ENCODE data around the gene NEU3.

NEU3 gene, protein sequence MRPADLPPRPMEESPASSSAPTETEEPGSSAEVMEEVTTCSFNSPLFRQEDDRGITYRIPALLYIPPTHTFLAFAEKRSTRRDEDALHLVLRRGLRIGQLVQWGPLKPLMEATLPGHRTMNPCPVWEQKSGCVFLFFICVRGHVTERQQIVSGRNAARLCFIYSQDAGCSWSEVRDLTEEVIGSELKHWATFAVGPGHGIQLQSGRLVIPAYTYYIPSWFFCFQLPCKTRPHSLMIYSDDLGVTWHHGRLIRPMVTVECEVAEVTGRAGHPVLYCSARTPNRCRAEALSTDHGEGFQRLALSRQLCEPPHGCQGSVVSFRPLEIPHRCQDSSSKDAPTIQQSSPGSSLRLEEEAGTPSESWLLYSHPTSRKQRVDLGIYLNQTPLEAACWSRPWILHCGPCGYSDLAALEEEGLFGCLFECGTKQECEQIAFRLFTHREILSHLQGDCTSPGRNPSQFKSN

DNA sequence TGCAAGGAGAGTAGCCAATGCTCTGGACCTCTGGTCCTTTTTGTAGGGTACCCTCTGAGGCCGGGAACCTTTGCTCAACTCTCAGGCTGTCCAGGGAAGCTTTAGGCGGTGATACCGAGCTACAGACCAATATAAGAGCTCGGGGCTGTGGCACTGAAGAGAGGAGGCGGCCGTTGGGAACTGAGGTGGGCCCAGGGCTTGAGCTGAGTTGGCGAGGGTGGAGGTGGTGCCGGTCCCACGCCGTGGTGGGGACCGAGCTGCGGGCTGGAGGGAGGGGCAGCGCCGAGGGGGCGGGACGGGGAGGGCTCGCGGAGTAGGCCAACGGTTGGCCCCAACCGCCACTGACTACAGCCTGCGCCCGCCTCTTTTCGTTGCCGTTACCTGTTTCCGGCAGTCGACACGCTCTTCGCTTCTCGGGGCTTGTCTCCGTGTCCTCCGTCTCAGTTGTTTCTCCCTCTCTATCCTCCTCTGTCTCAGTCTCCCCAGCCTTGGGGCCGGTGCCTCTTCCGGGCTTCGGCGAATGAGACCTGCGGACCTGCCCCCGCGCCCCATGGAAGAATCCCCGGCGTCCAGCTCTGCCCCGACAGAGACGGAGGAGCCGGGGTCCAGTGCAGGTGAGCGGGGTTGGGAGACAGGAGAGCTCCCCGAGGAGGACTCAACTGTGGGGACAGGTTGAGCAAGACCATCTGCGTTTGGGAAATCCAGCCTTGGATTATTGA lies at the start of gene NEU3:
TSS of gene NEU3 (plus strand) at position 393 of the 719 bp plus-strand sequence. CDS start at position 521, 128 bp downstream.
- TF ChIP-seq, protein P1, sequence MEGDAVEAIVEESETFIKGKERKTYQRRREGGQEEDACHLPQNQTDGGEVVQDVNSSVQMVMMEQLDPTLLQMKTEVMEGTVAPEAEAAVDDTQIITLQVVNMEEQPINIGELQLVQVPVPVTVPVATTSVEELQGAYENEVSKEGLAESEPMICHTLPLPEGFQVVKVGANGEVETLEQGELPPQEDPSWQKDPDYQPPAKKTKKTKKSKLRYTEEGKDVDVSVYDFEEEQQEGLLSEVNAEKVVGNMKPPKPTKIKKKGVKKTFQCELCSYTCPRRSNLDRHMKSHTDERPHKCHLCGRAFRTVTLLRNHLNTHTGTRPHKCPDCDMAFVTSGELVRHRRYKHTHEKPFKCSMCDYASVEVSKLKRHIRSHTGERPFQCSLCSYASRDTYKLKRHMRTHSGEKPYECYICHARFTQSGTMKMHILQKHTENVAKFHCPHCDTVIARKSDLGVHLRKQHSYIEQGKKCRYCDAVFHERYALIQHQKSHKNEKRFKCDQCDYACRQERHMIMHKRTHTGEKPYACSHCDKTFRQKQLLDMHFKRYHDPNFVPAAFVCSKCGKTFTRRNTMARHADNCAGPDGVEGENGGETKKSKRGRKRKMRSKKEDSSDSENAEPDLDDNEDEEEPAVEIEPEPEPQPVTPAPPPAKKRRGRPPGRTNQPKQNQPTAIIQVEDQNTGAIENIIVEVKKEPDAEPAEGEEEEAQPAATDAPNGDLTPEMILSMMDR (IDR thresholded peaks at IDR 0.05; ENCODE audit: low read depth, low read length): no peak
- DNase-seq (ENCODE audit: extremely low read depth, low read depth): peak; percentile 27

DNA sequence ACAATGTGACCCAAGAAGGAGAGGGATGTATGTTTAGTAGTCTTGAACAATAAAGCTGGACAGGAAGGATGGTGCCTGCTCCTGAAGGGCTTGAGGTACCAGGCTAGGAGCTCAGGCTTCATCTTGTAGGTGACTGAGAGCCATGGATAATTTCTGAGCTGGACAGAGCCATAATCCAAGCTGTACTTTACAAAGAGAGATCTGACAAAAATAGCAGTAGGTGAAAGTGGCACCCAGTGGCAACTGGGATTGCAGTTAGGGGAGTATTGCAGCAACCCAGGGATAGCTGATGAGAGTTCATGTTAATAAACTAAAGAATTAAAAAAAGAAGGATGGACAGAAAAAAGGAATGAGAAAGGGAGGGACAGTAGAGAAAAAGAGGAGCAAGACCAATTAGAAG lies 47.2 kb upstream of the NEU3 start:
- no peak for DNase-seq (ENCODE audit: extremely low read depth, low read depth)
- TF ChIP-seq, protein P1 (IDR thresholded peaks at IDR 0.05; ENCODE audit: low read depth, low read length): no peak

DNA sequence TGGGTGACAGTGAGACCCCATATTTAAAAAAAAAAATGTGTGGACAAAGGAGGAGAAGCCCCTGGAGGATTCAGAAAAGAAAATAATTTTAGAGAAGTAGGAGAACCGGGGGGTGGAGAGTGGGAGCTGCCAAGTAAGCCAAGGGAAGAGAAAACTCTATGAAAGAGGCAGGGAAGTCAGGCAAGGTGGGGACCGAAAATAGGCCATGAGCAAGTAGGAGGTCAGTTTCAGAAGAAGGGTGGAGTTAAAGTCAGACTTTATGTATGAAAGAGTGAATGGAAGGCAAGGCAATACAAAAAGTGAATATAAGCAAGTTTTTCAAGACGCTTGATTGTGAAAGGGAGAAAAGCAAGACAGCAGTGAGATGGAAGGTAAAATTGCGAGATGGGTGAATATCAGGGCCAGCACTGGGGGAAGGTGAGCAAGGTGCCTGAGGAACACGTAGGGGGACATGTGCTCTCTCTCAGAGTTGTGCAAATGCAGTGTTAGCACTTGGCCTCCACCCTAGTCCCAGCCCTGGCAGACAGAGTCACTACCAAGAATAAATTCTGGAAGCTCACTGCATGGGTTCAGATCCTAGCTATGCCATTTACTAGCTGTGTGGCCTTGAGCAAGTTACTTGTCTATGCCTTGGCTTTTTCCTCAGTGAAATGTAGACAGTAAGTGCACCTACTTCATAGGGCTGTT lies 46.5 kb upstream of the NEU3 start:
- TF ChIP-seq, protein P1 (IDR thresholded peaks at IDR 0.05; ENCODE audit: low read depth, low read length): no peak
- DNase-seq (ENCODE audit: extremely low read depth, low read depth): no peak

DNA sequence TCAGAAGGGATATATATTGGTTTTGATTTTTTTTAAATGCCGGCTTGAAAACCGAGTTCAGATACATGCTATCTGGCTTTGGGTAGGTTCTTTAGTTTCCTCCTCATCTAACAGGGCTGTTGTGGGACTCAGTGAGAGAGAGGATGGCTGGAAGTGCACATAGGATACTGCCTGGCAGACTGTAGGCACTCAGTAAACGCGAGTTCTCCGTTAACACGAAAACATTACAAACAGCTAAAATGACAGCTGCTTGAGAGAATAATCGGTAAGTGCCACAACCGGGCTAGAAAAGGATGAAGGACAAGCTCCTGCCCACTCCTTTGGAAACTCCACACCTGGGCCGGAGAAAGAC lies 40.2 kb upstream of the NEU3 start:
- TF ChIP-seq, protein P1 (IDR thresholded peaks at IDR 0.05; ENCODE audit: low read depth, low read length): no peak
- DNase-seq (ENCODE audit: extremely low read depth, low read depth): no peak

DNA sequence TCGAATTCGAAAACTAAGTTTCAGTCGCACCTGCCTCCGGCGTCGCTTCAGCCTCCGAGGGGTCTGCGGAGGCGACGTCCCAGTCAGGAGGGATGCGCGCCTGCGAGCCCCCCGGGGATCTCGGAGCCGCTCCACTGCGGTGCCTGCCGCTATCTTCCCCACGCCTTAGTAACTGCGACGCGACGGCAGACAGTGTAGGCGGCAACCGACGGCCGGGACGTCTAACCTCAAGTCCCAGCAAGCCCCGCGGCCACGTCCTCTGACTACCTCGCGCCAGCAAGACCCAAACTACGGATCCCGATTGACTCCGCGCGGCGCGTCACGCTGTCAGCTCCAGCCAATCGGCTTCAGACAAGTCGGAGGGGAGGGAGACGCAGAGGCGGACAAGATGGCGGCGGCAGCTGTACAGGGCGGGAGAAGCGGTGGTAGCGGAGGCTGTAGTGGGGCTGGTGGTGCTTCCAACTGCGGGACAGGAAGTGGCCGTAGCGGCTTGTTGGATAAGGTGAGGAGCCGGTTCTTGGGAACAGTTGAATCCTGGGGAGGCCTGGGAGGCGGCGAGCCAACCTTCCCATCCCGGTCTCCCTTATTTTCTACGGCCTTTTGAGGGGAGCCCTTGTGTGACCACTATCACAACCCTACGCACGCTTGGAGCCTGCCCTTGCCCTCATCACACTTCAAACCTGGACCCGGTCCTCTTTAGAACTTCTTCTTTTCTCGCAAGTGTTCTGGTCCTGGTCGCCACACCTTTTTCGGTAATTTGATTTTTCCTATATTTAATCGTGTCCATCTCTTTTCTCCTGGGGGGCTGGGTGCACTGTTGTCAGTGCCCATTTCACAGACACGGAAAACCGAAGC lies 39.6 kb upstream of the NEU3 start, which contains the start of the genes SPCS2 and XRRA1:
TSS of gene SPCS2 (plus strand) at position 369 of the 855 bp plus-strand sequence. CDS start at position 389, 20 bp downstream.
TSS of gene XRRA1 (minus strand) at position 194 of the 855 bp plus-strand sequence. CDS start 8,213 bp downstream, outside the sequence.
- TF ChIP-seq, protein P1 (IDR thresholded peaks at IDR 0.05; ENCODE audit: low read depth, low read length): no peak
- DNase-seq (ENCODE audit: extremely low read depth, low read depth): peak; percentile 94

DNA sequence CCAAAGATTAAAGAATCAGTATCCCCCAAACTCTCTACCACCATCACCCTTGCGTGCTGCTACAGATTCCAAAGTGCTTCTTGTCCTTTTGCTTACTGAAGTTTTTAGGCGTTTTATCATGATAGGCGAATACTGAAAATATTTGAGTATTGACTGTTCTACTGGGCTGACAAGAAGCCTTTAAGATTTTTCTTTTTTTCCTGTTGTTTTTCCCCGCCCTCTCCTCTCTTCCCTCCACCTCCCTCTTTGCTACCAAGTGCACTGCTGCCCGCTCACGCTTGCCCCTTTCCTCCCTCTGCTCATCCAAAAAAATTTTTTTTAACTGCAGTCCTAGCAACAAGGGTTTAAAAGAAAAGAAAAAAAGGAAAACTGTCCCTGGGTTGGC lies 39.0 kb upstream of the NEU3 start:
- no peak for DNase-seq (ENCODE audit: extremely low read depth, low read depth)
- TF ChIP-seq, protein P1 (IDR thresholded peaks at IDR 0.05; ENCODE audit: low read depth, low read length): no peak
